H9 (cell line): ENCODE data around the gene AKT1. TPM values are rescaled to one million over a fixed set of nuclear protein-coding genes. Genes with fewer than 3 reads are reported as not detected.

Experiments
- DNase-seq: peaks from one replicate; pipeline ENCODE4 v3.0.0-alpha.2; 2017
- H2AFZ ChIP-seq: one replicate; pipeline ENCODE4 v1.6.1; 2013; ENCODE audit warnings: mild to moderate bottlenecking, low read length, control low read depth, moderate library complexity
- H2AK5ac ChIP-seq: 2 replicates; pipeline ENCODE4 v1.6.1; 2013; ENCODE audit warnings: low read length, control low read depth, mixed read lengths; ENCODE audit not compliant: insufficient read length
- H2BK120ac ChIP-seq: one replicate; pipeline ENCODE4 v1.6.1; 2013; ENCODE audit warnings: low read depth, mild to moderate bottlenecking, low read length, control low read depth, inconsistent platforms; ENCODE audit not compliant: poor library complexity, severe bottlenecking
- H2BK12ac ChIP-seq: 2 replicates; pipeline ENCODE4 v1.6.1; 2013; ENCODE audit warnings: low read length, control low read depth, mixed read lengths, low read depth; ENCODE audit not compliant: insufficient read length
- H2BK15ac ChIP-seq: 2 replicates; pipeline ENCODE4 v1.6.1; 2013; ENCODE audit warnings: low read depth, low read length, control low read depth
- H2BK20ac ChIP-seq: one replicate; pipeline ENCODE4 v1.6.1; 2013; ENCODE audit warnings: low read depth, mild to moderate bottlenecking, low read length, control low read depth, inconsistent platforms; ENCODE audit not compliant: poor library complexity, severe bottlenecking
- H2BK5ac ChIP-seq: 2 replicates; pipeline ENCODE4 v1.6.1; 2013; ENCODE audit warnings: low read length, control low read depth, mixed read lengths; ENCODE audit not compliant: insufficient read length
- H3K14ac ChIP-seq: 2 replicates; pipeline ENCODE4 v1.6.1; 2013; ENCODE audit warnings: low read length, control low read depth; ENCODE audit not compliant: insufficient read depth
- H3K18ac ChIP-seq: 2 replicates; pipeline ENCODE4 v1.6.1; 2013; ENCODE audit warnings: low read depth, mild to moderate bottlenecking, mixed read lengths, low read length, control low read depth; ENCODE audit not compliant: insufficient read length
- H3K23ac ChIP-seq: 2 replicates; pipeline ENCODE4 v1.6.1; 2013; ENCODE audit warnings: low read length, control low read depth, mixed read lengths, low read depth; ENCODE audit not compliant: insufficient read length
- H3K23me2 ChIP-seq: 2 replicates; pipeline ENCODE4 v1.6.1; 2013; ENCODE audit warnings: low read depth, mild to moderate bottlenecking, mixed read lengths, low read length, control low read depth; ENCODE audit not compliant: insufficient read length, poor library complexity, severe bottlenecking
- H3K27ac ChIP-seq: 2 replicates; pipeline ENCODE4 v1.5.1; 2013; ENCODE audit warnings: low read length, control low read depth, mixed read lengths, low read depth; ENCODE audit not compliant: insufficient read length
- H3K27me3 ChIP-seq: 2 replicates; pipeline ENCODE4 v1.6.1; 2013; ENCODE audit warnings: low read length, control low read depth, inconsistent platforms; ENCODE audit not compliant: insufficient read depth
- H3K4ac ChIP-seq: 2 replicates; pipeline ENCODE4 v1.6.1; 2013; ENCODE audit warnings: low read depth, mild to moderate bottlenecking, control low read depth, inconsistent platforms, low read length, moderate library complexity
- H3K4me1 ChIP-seq: 2 replicates; pipeline ENCODE4 v1.6.1; 2013; ENCODE audit warnings: low read length, control low read depth, inconsistent platforms; ENCODE audit not compliant: insufficient read depth
- H3K4me2 ChIP-seq: 2 replicates; pipeline ENCODE4 v1.6.1; 2013; ENCODE audit warnings: low read length, control low read depth, mixed read lengths; ENCODE audit not compliant: insufficient read length, insufficient read depth
- H3K56ac ChIP-seq: 2 replicates; pipeline ENCODE4 v1.6.1; 2013; ENCODE audit warnings: low read depth, mild to moderate bottlenecking, mixed read lengths, low read length, control low read depth; ENCODE audit not compliant: insufficient read length
- H3K79me1 ChIP-seq: 2 replicates; pipeline ENCODE4 v1.6.1; 2013; ENCODE audit warnings: low read depth, mild to moderate bottlenecking, moderate library complexity, low read length, control low read depth, inconsistent platforms; ENCODE audit not compliant: insufficient read depth, poor library complexity, severe bottlenecking
- H3K79me2 ChIP-seq: 2 replicates; pipeline ENCODE4 v1.6.1; 2013; ENCODE audit warnings: low read length, control low read depth, inconsistent platforms; ENCODE audit not compliant: insufficient read depth
- H3K9ac ChIP-seq: 2 replicates; pipeline ENCODE4 v1.6.1; 2013; ENCODE audit warnings: low read length, control low read depth, mixed read lengths; ENCODE audit not compliant: insufficient read length; ENCODE audit errors: extremely low read depth
- H3K9me3 ChIP-seq: one replicate; pipeline ENCODE4 v1.6.1; 2013; ENCODE audit warnings: low read depth, low read length, inconsistent platforms; ENCODE audit not compliant: control insufficient read depth
- H3T11ph ChIP-seq: one replicate; pipeline ENCODE4 v1.6.1; 2013; ENCODE audit warnings: mild to moderate bottlenecking, low read length, control low read depth, inconsistent platforms
- H4K20me1 ChIP-seq: one replicate; pipeline ENCODE4 v1.6.1; 2013; ENCODE audit not compliant: control insufficient read depth, insufficient read length, insufficient read depth
- H4K5ac ChIP-seq: 2 replicates; pipeline ENCODE4 v1.6.1; 2013; ENCODE audit warnings: low read depth, mild to moderate bottlenecking, mixed read lengths, low read length, control low read depth; ENCODE audit not compliant: insufficient read length
- H4K8ac ChIP-seq: replicated peaks from 2 replicates; pipeline ENCODE4 v1.6.1; 2013; ENCODE audit warnings: low read length, control low read depth, mixed read lengths, low read depth; ENCODE audit not compliant: insufficient read length
- H4K91ac ChIP-seq: 2 replicates; pipeline ENCODE4 v1.6.1; 2013; ENCODE audit warnings: low read depth, mild to moderate bottlenecking, moderate library complexity, mixed read lengths, low read length, control low read depth; ENCODE audit not compliant: insufficient read length
- H3K27ac Mint-ChIP-seq, 3 experiments: 2 replicates in 2 of 3; 3 replicates in 1 of 3; pipeline ENCODE4 v1.8.0; 2020 to 2021; ENCODE audit warnings: mixed read lengths in 3 of 3, mild to moderate bottlenecking in 1 of 3, moderate library complexity in 1 of 3
- H3K27me3 Mint-ChIP-seq: 2 replicates; pipeline ENCODE4 v1.8.0; 2021; ENCODE audit warnings: low read depth, mild to moderate bottlenecking, moderate library complexity, mixed read lengths
- H3K36me3 Mint-ChIP-seq, 3 experiments: 2 replicates in 2 of 3; 3 replicates in 1 of 3; pipeline ENCODE4 v1.8.0; 2020 to 2021; ENCODE audit warnings: low read depth in 3 of 3, mixed read lengths in 3 of 3; ENCODE audit not compliant: insufficient read depth in 1 of 3
- H3K4me1 Mint-ChIP-seq, 2 experiments: 2 replicates each; pipeline ENCODE4 v1.8.0; 2020; ENCODE audit warnings: mixed read lengths in 2 of 2
- H3K4me3 Mint-ChIP-seq, 2 experiments: 2 replicates in 1 of 2; 3 replicates in 1 of 2; pipeline ENCODE4 v1.8.0; 2020 to 2021; ENCODE audit warnings: mild to moderate bottlenecking in 2 of 2, mixed read lengths in 2 of 2, moderate library complexity in 1 of 2
- H3K9me3 Mint-ChIP-seq, 2 experiments: 2 replicates in 1 of 2; 3 replicates in 1 of 2; pipeline ENCODE4 v1.8.0; 2020; ENCODE audit warnings: mild to moderate bottlenecking in 2 of 2, mixed read lengths in 2 of 2, moderate library complexity in 1 of 2
- WGBS: extraction: QIAGEN DNeasy Blood & Tissue Kit; methylation state at CpG from one replicate; pipeline ENCODE4 v1.1.7; 2013; ENCODE audit warnings: missing lambda C conversion rate, low lambda C conversion rate, mixed read lengths; ENCODE audit not compliant: insufficient read length; ENCODE audit errors: extremely low coverage; 5-methylcytosine and 5-hydroxymethylcytosine counted together
- total RNA-seq: library from RNA; stranded (reverse); gene quantifications from 2 replicates; pipeline ENCODE4 v1.2.1, GENCODE V29; 2021
- TF ChIP-seq, protein P1 (sequence below): fragments of 200-600 bp; sonication (generic); conservative IDR thresholded peaks from 3 replicates; pipeline ENCODE4 v1.8.0; 2021; ENCODE audit warnings: antibody characterized with exemption, mild to moderate bottlenecking

AKT1 gene
- total RNA-seq, 1 experiment from 2014 or later: 101 TPM

DNA sequence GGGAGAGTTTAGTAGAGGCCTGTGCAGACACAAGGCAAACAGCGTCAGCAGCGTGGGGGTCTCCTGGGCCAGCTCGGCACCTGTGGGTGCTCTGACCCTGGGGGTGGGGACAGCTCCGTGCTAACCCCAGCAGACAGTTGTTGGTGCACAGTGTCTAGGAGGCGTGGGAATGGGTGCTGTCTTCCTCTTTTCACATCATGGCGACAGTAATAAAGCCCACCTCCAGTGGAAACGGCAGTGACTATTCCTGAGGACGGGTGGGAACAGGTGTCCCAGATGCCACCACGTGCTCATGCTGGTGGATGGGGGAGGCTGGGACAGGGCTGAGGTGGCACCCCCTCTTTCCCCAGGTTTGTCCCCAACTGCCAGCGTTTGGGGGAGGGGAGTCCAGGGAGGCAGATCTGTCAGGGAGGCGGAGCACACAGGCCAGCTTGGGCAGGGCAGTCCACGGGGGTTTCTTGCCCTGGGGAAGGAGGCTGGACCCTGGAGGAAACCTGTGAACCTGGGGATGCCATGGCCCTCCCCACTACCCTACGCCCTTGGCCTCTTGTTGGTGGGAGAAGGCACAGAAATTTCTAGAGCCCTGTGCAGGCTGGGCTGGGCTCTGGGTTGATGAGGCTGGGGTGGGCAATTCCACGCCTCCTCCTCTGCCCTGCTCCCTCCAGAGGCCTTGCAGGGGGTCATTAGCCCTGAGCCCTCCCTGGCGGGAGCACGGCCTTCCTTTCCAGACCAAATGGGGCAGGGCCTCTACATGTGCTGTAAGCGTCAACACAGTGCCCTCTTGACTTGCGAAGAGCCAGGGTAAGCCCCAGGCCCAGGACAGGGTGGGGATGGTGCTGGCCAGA, 9.2 kb upstream of the AKT1 start:
- H3K4me2 ChIP-seq: no peak overlapping the region
- no peak overlapping the region for H4K8ac ChIP-seq
- no CpG with 5 or more reads among the region's 18 CpGs for WGBS
- peaks cover 4 to 5% of the 10 kb centered on the region in 2 experiments; a peak in 4 of 5 replicates for H3K9me3 Mint-ChIP-seq
- no peak overlapping the region for H2BK20ac ChIP-seq
- peaks cover 49% of the 10 kb centered on the region for H3K27me3 Mint-ChIP-seq
- no peaks in the 10 kb centered on the region for H3K4me1 ChIP-seq
- H3K27ac Mint-ChIP-seq: no peak overlapping the region
- H4K91ac ChIP-seq: no peak overlapping the region
- TF ChIP-seq, protein P1, sequence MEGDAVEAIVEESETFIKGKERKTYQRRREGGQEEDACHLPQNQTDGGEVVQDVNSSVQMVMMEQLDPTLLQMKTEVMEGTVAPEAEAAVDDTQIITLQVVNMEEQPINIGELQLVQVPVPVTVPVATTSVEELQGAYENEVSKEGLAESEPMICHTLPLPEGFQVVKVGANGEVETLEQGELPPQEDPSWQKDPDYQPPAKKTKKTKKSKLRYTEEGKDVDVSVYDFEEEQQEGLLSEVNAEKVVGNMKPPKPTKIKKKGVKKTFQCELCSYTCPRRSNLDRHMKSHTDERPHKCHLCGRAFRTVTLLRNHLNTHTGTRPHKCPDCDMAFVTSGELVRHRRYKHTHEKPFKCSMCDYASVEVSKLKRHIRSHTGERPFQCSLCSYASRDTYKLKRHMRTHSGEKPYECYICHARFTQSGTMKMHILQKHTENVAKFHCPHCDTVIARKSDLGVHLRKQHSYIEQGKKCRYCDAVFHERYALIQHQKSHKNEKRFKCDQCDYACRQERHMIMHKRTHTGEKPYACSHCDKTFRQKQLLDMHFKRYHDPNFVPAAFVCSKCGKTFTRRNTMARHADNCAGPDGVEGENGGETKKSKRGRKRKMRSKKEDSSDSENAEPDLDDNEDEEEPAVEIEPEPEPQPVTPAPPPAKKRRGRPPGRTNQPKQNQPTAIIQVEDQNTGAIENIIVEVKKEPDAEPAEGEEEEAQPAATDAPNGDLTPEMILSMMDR: no peak
- no peak overlapping the region for H2AFZ ChIP-seq
- no peak overlapping the region for H3K14ac ChIP-seq
- H3K79me1 ChIP-seq: no peaks in the 10 kb centered on the region
- no peaks in the 10 kb centered on the region for H3K9me3 ChIP-seq
- no peak overlapping the region for H3K18ac ChIP-seq
- no peak overlapping the region for H3T11ph ChIP-seq
- H2BK15ac ChIP-seq: no peak overlapping the region
- no peaks in the 10 kb centered on the region for H4K20me1 ChIP-seq
- DNase-seq: no peak
- peaks cover 11% of the 10 kb centered on the region for H3K23me2 ChIP-seq
- no peak overlapping the region; a peak in 1 of 5 replicates for H3K4me3 Mint-ChIP-seq
- H2AK5ac ChIP-seq: no peak overlapping the region
- H2BK12ac ChIP-seq: no peak overlapping the region
- peaks cover 0 to 4% (median 0%) of the 10 kb centered on the region in 3 experiments; a peak in 3 of 7 replicates for H3K36me3 Mint-ChIP-seq
- H3K56ac ChIP-seq: no peak overlapping the region
- no peak overlapping the region for H3K27ac ChIP-seq
- H2BK5ac ChIP-seq: no peak overlapping the region
- H4K5ac ChIP-seq: no peak overlapping the region
- peaks cover 2 to 4% of the 10 kb centered on the region in 2 experiments for H3K4me1 Mint-ChIP-seq
- H2BK120ac ChIP-seq: no peak overlapping the region
- H3K23ac ChIP-seq: no peak overlapping the region
- no peak overlapping the region for H3K4ac ChIP-seq
- H3K9ac ChIP-seq: no peak overlapping the region
- H3K27me3 ChIP-seq: peaks cover 16% of the 10 kb centered on the region; the same call in 1 of the 2 replicates
- H3K79me2 ChIP-seq: no peaks in the 10 kb centered on the region
